Inflammatory macrophage treated with lipopolysaccharide for 4 hours (primary cell): ENCODE data around the gene NXN.
"Not testable (repeated sequence)": the region's sequence is repeated elsewhere in the genome, so short reads cannot be mapped to it uniquely, and the experiment has no call there.

ENCODE experiments used
- DNase-seq: peaks from one replicate; pipeline ENCODE4 v3.0.0-alpha.2; 2020

NXN gene

DNA sequence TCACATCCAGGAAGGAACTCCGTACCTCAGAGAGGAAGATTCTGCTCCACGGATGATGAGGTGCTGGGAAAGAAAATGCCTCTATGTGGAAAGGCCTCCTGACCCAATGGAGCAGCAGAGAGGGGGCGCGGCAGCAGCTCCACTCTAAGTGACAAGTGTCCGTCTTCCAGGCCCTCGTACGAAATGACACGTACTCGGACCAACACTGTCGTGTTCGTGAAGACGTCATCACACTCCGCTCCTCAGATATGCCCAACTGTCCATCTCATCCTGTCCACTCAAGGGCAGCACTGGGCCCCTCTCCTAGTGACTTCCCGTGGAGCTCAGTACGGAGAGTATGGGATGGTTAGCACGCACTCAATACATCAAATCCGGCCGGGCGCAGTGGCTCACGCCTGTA lies 165.2 kb downstream of the NXN start:
- DNase-seq: no peak

DNA sequence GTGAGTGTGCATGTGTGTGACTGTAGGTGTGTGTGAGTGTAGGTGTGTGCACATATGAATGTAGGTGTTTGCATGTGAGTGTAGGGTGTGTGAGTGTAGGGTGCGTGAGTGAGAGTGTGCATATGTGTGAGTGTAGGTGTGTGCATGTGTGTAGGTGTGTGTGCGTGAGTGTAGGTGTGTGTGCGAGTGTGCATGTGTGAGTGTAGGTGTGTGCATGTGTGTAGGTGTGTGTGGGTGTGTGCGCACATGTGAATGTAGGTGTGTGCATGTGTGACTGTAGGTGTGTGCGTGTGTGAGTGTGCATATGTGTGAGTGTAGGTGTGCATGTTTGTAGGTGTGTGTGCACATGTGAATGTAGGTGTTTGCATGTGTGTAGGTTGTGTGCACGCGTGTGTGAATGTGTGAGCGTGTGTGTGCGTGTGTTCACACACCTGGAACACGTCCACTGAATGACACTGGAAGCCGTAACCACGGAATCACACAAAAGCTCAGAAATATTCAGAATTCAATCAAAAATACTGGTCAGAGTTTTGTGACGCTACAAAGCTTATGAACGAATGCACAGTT lies 166.9 kb downstream of the NXN start:
- no peak for DNase-seq

DNA sequence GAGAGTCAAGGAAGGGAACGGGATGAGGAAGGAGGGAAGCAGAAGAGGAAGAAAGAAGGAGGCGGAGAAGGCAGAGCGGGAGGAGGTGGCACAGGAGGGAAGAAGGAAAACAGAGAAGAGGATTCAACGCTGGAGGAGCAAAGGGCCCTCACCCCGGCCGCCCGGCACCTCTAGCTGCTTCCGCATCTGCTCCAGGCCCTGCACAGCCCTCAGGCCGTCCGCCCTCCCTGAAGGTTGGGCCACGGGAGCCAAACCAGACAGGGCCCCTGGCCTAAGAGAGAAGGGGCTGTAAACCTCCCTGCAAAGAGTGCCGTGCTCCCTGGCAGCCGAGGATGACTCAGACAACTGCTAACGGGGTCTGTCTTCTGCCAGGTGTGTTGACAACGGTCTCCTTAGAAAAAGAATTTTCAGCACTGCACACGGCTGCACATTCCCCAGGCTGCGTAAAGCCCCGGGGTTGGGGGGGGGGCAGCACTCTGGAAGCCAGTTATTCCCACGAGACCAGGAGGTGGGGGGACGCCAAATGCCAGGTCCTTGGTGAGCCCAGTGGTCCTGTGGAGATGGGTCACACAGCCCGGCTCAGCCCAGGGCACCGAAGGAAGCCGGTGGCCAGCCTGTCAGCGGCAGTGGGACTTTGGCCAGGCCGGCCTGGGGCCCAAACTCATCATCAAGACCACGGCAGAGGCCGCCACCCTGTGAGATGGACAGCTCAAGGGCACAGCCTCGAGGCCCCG lies 168.4 kb downstream of the NXN start:
- no peak for DNase-seq

DNA sequence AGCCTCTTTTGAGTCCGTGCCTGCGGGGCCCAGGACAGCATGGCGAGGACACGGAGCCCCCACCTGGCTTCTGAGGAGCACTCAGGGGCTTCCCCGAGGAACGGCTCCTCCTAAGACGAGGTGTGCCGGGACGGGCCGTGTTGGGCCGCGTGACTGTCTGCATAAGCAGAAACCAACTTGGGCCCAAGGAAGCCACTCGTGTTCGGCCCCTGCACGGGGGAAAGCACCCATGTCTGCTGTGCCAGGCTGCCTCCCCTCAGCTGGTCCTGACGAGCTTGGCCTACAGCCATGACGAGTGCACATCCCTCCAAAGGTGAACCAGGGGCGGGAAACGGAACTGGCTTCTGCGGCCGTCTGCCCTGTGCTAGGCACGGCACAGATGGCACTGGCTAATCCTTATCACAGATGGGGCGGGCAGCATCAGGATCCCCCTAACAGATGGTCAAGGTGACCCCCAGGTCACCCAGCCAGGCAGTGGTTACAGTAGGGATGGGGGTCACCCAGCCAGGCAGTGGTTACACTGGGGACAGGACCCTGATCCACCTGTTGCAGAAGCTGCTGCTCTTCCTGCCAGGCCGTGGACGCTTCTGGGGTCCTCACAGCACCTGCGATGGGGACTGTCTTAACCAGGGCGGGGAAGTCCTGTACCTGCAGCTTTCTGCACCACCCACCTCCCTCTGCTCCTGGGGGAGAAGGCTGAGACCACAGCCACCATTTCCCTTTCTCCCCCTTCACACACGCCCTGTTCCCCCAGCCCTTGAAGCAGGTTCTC lies 171.9 kb downstream of the NXN start:
- DNase-seq: no peak

DNA sequence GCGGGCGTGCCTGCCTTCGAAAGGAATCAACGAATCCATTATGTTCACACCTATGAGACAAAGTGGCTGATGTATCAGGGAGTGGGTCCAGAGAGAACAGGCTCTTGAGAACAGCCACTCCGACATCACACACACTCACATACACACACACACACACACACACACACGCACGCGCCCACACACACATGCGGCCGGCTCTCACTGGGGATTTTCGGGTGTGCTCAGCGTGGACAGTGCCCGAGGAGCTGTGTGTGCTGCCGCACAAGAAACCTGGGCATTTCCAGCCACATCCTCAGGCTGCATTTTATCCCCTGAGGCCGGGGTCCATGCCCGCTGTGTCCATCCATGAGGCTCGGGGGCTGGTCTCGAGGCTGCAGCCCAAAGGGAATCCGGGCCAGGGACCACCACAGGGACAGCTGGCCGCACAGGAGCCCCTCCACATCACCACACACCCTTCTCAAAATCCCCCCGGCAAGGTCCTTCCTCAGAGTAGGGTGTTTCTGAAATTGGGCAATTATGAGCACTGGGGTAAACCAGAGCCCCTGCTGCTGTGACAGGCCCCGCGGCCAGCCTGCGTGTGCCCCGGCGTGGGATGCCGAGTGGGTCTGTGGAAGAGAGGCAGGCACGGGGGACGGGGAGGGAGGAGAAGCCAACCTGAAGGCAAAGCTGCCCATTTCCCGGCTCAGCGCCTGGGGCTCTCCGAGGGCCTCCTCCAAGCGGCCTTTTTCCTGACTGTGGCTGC lies 172.6 kb downstream of the NXN start:
- DNase-seq: no peak

DNA sequence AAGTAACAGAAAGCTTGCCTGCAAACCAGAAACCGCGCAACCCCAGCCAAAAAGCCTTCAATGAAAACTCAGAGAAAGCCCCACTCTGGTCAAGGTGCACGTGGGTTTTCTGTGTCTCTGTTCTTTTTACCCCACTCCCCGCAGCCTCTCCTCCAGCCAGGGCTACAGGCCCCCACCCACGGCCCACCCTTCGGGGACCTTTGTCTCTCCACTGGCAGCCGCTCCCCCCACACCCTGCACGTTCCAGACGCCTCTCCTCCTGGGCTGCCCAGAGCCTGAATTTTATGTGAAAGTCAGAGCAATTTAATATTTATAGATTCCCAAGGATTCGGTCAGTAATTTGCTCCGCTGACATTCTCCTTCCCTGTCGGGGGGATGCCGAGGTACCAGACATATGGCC lies 173.2 kb downstream of the NXN start:
- no peak for DNase-seq

DNA sequence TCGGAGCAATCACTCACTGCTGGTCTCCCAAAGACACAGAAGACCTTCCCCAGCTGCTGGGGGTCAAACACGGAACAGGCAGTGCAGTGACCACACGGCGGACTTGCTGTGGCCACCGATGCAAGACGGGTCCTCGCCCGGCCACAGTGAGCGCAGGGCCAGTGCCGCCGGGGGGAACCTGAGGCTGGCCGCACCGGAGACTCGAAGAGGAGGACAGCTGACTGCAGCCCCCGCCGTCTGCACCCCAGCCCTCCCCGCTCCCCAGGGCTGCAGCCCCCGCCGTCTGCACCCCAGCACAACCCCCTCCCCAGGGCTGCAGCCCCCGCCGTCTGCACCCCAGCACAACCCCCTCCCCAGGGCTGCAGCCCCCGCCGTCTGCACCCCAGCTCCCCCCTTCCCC lies 173.7 kb downstream of the NXN start:
- DNase-seq: not testable (repeated sequence)

DNA sequence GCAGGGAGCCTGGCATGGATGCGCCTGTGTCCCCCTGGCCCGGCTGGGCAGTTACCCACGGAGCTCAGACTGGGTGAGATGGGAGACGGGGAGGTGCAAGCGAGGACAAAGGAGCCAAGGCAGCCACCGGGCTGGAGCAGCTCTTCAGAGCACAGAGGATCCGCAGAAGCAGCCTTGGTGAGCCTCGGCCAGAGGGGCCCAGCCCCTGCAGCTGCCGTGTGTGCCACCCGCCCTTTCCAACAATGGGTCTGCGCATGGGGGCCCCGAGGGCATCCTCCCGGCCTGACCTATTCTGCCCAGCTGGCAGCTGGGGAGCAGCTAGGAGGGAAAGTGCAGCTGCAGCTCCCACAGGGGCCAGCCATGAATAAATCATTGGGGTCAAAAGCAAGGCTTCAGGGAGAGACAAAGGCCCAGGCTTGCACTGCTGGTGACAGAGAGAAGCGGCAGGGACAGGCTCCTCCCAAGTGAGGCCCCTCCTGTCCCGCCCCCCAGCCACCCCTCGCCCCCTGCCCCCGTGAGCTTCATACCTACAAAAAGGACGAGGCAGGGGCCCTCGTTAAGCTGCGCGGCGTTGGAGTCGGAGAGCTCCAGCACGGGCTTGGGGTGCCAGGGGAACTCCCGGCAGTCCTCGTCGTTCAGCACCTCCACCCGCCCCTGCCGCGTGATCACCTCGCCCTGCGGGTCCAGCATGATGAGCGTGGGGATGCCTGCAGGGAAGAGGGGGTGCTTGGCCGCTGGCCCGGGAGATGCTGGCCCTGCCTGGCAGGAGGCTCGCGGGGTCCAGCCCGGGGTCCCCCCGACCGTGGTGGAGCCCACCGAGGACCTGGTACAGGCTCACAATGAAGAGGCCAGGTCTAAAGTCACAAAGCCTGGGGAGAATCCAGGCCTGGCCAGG lies 174.8 kb downstream of the NXN start:
- DNase-seq: no peak

DNA sequence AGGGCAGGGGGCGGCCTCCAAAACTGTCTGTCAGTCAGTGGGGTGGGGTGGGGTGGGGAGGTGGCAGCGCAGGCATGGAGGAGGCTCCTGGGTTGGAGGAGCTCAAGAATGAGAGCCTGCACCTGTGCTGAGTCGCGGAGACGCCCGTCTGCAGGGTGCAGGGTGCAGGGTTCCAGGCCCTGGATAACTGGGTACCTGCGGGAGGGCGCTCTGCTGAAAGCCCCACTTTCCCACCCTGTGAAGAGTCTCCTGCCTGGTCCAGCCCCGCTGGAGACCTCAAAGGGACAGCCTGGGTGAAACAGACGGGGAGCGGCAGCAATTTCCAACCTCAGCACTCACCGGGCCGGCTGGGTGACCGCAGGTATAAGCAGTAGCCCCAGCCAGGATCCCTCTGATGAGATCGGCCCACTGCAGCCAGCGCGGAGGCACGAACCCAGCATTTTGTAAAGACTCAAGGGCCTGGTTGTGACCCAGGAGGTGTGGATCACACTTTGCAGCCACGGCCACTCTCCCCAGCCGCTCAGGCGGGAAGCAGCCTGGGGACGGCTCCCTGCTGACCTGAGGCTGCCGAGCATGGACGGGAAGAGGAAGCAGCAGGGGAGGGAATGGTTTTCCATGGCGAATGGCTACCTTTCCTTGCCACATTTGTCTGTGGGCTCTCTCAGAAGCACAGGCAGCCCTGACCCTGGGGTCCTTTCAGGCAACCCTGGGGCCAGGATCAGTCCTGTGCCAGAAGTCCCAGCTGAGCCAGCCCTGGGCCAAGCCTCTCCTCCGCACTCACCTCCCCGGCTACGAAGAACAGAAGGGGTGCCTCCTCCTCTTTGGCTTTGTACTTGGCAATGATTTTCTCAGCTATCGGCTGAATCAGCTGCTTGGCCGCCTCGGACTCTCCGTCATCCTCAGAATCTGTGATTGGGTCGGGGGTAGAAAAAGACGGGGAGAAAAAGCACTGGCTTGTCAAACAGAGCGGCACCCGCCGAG lies 176.4 kb downstream of the NXN start:
- DNase-seq: no peak

DNA sequence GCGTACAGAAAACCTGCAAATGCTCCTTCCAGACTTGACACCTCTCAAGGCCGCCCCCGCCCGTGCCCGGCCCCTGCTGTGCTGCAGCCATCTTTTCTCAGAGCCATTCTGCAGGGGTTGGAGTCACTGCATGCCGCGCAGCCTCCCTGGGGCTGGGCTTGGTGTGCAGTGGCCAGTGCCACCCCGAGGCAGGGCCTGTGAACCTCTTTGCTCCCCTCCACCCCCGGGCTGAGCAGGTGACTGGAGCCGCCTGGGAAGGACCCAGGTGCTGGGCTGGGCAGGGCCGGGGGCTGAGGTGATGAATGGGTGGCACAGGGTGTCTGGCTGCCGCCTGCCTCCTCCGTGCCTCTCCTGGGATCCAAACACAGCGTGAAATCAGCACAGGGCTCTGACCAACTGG lies 177.1 kb downstream of the NXN start:
- no peak for DNase-seq

DNA sequence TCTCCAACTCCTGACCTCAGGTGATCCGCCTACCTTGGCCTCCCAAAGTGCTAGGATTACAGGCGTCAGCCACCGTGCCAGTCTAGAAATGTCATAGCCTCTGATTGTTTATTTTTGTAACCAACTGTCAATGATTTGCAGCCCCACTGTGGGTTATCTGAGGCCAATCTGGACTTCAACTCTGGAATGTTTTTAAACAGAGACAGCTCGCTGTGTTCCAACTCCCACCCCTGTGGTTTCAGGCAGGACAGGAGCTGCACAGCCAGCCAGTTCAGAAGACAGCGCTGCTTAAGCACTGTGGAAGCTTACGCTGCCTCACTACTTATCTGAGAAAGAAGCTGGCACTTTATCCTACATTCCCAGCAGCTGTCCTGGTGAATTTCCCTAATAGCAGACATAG lies 177.9 kb downstream of the NXN start:
- no peak for DNase-seq

DNA sequence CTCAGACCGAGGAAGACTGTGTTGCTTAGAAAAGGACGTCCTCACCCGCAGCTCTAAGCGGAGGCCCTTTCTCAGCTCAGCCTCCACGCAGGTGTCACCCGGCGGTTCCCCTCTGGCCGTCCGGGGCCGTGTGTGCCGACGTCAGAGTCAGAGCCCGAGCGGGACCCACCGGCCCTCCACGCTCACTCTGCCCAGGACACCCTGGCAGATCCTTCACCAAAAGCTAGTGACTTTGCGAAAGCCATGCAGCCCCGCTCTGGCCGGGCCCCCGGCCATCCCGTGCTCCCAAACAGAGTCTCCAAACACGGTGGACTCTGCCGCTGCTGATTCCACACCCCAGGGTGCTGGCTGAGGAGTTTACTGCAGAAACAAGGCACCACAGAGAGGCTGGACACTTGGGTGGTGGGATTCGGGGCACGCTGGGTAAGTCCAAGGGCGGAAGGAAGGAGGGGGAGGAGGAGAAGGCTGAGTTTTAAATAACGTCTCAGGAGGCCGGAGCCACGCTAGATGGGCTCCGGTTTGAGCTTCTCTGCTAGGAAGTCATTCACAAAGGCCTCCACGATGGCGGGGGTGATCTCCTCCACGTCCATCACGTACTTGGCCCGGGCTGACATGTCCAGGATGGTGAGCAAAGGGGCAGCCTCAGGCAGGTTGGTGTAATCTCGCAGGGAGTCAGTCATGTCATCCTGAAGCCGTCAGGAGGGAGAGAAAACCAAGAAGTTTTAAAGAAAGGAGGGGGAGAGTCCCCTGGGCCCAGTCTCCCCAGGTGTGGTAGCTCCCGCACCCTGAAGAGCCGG lies 178.9 kb downstream of the NXN start:
- DNase-seq: no peak

DNA sequence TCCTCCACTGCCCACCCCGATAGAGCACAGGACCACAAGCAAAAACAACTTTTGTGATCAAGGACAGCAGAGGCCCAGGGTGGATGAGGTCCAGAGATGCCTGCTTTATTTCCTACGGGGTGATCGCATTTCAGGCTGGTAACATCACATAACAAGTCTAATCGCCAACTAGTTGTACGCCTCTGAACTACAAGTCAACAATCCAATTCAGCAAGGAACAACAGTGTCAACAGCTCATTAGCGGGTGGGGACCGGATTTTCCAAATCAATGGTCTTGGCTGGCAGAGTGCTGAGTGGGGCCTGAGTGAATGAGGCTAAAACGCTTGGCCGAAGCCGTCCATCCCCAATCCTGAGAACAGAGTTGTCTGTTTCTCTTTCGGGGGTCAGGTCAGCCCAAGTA lies 180.3 kb downstream of the NXN start:
- no peak for DNase-seq

DNA sequence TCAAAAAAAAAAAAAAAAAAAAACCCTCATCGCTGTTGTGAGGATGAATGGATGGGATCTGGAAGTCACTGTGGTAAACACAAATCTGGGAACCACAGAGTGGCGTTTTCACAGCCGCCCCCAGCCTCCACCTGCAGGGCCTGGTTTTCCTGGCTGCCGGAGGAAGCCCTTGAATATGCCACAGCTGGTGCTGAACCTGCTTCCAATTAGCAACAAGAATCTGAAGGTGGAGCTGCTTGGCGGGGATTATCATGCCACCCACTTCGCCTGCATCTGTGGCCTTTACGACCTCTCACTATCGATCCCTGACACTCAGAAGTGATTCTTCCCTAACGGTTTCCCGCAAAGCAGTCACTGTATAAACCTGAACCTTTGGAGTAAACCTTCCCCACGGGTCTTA lies 181.3 kb downstream of the NXN start:
- DNase-seq: no peak

DNA sequence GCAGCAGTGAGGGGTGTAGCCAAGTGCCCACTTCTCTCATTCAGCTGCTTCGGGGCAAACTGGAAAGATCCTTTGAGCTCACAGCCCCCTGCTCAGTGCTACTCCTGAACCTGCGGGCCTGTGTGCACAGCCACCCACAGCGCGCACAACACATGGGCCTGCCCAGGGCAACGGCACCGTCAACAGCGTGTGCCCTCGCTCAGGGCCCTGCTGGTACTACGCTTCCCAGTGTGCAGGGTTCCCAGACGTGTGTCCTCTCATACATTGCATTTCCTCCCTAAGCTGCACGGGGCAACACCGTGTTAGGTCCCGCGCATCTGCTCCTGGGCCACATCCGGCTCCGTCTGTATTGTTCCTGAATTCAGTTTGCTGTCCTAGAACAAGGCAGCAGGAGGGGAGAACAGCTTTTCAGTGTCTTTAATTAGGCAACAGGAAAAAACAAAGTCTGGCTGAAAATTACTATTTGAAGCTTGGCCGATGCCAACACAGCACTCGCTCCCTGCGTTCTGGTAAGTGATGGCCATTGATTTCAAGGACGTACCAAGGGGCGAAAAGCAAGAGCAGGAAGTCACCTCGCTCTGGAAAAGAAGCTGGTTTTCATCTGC lies 182.2 kb downstream of the NXN start:
- DNase-seq: no peak

DNA sequence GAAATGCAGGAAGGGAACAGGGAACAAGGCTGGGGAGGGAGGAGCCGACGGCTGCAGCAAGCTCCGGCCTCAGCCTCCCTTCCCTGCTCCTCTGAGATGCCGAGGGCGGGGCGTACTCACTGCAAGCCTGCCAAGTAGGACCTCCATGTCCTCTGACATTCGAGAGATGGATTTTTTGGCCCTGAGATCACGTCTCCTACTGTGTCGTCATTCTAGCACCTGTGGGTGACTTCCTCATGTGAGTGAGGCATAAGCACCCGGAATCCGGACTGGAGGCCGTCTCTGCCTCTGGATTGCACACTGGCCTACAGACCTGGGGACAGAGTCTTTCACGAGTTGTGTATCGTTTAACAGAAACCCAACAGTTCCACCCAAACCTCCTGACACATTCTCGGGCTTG lies 183.0 kb downstream of the NXN start:
- no peak for DNase-seq

DNA sequence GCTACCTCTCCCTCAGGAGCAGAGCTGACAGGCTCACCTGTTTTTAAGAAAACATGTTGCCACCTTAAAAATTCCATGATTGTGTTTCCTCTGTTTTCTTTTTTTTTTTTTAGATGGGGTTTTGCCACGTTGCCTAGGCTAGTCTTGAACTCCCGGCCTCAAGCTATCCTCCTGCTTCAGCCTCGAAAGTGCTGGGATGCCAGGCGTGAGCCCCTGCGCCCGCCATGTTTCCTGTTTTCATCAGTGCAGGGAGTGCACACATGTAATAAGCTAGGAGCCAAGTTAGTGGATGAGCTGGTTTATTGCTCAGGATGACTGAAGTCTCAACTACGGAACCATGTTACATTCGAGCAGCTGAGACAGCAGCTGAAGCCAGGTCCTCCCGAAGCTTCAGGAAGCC lies 183.9 kb downstream of the NXN start:
- DNase-seq: no peak

DNA sequence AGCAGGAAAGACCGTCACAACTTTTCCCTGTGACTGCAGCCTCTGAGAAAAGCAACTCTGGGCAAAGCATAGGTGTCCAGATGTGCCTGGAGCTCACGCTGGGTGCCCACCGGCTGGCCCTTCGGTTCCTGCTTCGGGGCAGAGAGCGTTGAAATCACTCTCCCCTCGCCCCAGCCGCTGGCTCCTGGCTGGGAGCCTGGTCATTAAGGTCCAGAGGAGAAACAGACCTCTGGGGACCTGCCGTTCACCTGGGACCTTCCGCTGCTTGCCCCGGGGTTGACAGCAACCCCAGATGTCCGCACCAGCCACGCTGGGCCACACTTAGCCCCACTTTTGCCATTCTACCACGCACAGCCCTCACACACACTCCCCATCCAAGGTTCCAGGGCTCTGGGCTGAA lies 184.3 kb downstream of the NXN start:
- no peak for DNase-seq

DNA sequence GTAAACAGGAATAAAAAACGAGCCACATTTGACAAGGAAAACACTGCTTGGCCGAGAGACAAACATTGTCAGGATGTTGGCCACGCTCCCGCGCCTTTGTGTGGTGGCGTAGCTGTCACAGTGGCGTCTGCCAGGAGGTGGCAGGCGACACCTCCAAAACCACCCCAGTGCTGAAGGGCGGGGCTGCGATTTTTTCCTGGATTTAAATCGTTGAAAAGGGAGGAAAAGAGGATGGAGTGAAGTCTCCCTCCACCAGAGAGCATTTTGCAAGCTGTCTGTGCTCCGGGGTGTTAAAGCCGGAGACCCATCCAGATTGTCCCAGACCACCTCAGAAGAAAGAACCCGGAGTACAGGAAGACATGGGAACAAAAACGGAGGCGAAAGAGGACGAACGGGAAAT lies 184.7 kb downstream of the NXN start:
- peak; percentile 45 for DNase-seq

DNA sequence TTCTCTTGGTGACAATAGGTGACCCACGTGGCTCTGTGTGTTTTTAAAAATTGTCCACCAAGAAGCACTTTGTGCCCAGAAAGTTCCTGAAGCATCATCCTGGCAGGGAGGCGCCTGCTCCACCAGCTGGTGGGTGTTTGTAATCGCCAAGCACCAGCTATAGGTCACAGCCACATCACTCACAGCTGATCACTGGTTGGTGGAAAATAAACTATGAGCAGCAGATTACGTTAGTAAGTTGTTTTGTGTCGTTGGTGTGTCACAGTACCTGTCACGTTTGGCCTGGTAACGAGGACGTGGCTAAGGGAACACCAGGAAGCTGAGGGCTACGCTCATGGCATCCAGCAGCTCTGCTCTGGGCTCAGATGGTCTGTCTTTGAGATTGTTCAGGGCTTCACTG lies 187.3 kb downstream of the NXN start:
- DNase-seq: no peak
